ENCODE data around the gene LCE3E.

GRCh38 chr1:152537496-152537895 lies 29.1 kb downstream of the LCE3E start:
- TF ChIP-seq CTCF (IDR thresholded peaks at IDR 0.05; ENCODE audit: low read depth, low read length, poor library complexity, severe bottlenecking) (no peak), EZH2phosphoT487 (IDR thresholded peaks at IDR 0.05; ENCODE audit: borderline replicate concordance, low read length) (no peak)
